NCI-H774 (cell line): ENCODE results near the gene CDC42EP3.

Experiments
- DNase-seq: peaks from one replicate; lab custom pipeline; 2025; lab: John Stamatoyannopoulos, UW

The CDC42EP3 gene

DNA sequence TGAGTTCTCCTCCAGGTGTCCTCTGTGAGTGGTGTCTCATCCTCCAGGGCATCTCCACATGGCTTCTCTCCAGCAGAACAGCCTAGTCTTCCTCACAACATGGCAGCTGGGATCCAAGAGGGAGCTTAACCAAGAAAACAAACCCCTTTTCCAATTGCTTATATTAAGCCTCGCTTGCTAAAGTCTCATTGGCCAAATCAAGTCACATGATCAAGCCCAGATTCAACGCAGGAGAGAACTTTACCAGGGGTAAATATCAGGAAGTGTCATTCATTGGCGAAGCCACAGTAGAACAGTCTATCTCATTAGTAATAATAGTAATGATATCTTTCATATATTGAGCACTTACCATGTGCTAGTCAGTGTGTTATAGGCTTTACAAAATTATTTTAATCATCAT is 53.1 kb downstream of the CDC42EP3 start:
- no peak for DNase-seq

GRCh38 chr2:37617119-37617892 is 54.1 kb downstream of the CDC42EP3 start:
- peak; percentile 75 for DNase-seq

DNA sequence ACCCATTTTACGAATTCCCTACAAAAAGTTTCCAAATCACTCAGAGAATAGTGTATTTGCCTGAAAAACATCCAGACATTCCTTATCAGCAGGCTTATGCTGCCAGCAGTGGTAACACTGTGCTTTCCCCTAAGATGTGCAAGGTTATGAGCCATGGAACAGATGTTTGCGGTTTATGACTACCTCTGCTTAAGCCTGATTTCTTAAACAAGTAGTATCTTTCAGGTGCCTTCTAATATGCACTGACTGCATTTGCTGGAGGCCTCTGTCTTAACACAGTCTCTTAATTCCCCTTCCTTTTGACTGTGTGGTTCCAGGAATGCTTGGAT is 54.8 kb downstream of the CDC42EP3 start:
- no peak for DNase-seq

DNA sequence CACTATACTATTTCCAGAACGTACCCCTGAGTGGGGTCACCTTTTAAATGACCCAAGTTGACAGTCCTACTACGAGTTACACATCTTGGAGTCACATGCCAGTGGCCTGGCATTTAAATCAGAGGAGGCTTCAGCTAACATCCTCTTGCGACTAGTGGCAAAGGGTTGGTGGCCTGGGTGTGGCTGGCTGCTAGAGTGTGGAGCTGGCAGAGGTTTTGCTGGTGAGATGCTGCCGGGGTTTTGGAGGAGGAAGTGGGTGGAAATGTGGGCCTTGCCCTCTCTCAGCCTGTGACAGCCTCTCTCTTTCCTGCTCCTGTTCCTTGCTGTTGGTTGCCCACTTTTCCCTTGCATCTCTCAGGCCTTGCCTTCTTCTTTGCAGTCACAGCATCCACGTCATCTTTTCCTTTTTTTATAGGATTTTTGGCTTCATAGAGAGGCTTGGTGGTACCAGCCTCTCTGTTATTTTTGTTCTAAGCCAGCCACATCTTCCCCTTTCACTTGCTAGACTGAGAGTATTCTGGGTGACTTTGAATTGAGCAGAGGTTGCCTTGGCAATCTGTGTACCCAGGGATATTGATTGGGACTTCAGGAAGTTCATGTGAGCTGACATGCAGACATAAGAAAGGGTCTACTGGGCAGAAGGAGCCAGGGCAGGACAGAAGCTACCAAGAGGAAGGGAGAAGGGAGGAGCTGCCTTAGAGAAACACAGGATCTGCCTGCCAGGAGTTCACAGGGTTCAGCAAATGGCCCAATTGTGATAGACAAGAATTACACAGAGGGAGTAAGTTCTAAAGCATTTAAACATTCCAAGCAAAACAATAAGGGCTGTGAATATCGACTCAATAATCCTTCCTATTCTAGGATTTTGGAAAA is 55.4 kb downstream of the CDC42EP3 start:
- DNase-seq, result no peak

GRCh38 chr2:37614061-37614738 is 57.2 kb downstream of the CDC42EP3 start:
- no peak for DNase-seq

- no peak for DNase-seq
Measured at GRCh38 chr2:37612382-37612781, 59.1 kb downstream of the CDC42EP3 start.

DNA sequence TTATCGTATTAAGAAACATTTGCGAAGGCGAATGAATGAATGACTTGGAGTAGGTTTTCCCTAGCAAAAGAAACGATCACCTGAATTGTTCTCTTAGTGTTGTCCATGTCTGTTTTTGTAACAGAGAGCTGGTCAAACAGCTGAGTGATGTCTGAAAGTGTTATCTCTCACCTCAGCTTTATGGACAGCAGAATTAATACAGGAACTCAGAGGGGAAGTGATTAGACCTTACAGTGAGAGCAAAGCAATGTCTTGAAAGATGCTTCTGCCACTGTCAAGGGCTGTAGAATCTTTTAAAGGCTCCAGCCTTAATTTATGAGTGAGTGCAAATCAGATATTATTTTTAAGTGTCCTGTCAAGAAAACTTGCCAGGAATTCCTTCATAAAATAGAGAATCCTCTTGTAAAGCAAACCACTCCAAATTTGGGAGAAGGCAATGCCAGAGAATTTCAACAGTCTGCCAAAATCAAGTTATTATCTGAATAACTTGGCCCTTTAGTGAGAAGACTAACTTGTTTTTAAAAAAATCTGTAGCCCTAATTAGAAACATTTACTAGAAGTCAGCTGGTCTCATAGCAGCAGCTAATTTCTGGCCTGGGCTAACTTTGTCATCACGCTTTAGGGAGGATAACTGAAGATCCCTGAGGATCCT is 60.7 kb downstream of the CDC42EP3 start:
- no peak for DNase-seq

- DNase-seq, result no peak
Measured at GRCh38 chr2:37609782-37610181, 61.7 kb downstream of the CDC42EP3 start.

DNA sequence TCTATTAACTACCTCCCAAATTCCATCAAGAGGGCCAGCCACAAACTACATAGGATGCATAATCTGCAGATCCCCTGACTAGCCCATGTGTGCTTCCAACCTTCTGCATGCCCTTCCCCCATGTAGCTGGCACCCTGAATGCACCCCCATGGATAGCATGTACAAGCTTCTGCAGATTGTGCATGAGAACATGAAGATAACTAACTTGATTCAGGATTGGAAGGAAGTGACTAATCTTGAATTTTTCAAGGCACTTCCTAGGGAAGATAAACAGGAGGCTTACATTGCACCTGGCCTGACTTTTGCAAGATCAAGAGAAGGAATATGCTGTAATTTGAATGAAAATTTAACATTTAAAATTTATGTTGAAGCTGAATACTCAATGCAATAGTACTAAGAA is 66.7 kb downstream of the CDC42EP3 start:
- DNase-seq, result no peak

- no peak for DNase-seq
Measured at GRCh38 chr2:37602702-37603101, 68.7 kb downstream of the CDC42EP3 start.

- no peak for DNase-seq
Measured at GRCh38 chr2:37602040-37602439, 69.4 kb downstream of the CDC42EP3 start.

GRCh38 chr2:37601569-37601968 is 69.9 kb downstream of the CDC42EP3 start:
- no peak for DNase-seq

DNA sequence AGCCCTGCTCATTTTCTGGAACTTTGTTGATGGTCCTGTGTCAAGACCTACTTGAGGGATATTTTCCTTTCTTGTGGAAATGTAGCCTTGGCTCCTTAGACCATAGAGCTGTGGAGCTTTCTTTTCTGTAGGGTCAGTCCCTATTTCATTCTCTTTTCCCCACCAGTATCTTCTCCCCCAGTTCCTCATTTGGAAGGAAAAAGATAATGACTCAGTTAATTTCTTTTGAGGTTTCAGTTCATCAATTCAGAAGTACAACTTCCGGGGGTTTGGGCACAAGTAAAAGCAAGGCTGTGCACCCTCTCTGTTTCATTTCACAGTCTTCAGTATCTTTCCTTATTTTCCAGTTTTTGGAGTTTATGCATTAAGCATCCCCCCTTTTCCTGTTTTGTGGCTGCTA is 70.7 kb downstream of the CDC42EP3 start:
- DNase-seq, result no peak

GRCh38 chr2:37599688-37600525 is 71.5 kb downstream of the CDC42EP3 start:
- no peak for DNase-seq

DNA sequence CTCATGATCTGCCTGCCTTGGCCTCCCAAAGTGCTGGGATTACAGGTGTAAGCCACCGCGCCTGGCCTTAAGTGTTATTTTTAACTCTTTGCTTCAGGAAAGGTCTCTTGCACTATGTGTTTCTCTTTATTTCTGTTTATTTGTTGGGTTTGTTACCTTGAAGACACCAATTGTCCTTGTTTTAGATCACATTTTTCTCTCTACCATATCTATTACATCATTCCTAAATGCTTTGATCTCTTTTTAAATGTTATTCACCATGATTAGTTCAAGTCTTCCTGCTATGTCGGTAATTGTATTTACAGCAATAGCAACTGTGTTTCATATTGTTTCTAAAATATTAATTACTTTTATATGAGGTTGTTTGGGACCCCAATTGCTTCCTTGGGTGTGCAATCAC is 77.7 kb downstream of the CDC42EP3 start:
- DNase-seq, result no peak

GRCh38 chr2:37593024-37593423 is 78.4 kb downstream of the CDC42EP3 start:
- no peak for DNase-seq
